AG10803 (cell line): ENCODE results near the gene SFMBT2.
"Not testable (repeated sequence)": the region's sequence is repeated elsewhere in the genome, so short reads cannot be mapped to it uniquely, and the experiment has no call there.

Experiments
- DNase-seq: peaks from one replicate; pipeline ENCODE4 v3.0.0; 2010; ENCODE audit warnings: low read depth
- H3K4me3 ChIP-seq: 2 replicates; pipeline ENCODE4 v1.5.1; 2011; ENCODE audit warnings: mild to moderate bottlenecking, low read length, control low read depth
- CTCF ChIP-seq: conservative IDR thresholded peaks from 2 replicates; pipeline ENCODE4 v1.5.1; 2011; ENCODE audit warnings: mild to moderate bottlenecking, low read length, control low read depth, inconsistent platforms

The SFMBT2 gene

GRCh38 chr10:7315906-7316305 is 94.9 kb downstream of the SFMBT2 start:
- no peak for TF ChIP-seq CTCF
- H3K4me3 ChIP-seq = no peak overlapping the region
- DNase-seq = no peak

GRCh38 chr10:7314170-7314569 is 96.7 kb downstream of the SFMBT2 start:
- no peak for TF ChIP-seq CTCF
- no peak overlapping the region for H3K4me3 ChIP-seq
- DNase-seq = no peak

GRCh38 chr10:7312488-7312857 is 98.4 kb downstream of the SFMBT2 start:
- no peak overlapping the region for H3K4me3 ChIP-seq
- TF ChIP-seq CTCF = no peak
- DNase-seq = no peak

GRCh38 chr10:7311850-7312487 is 98.9 kb downstream of the SFMBT2 start:
- H3K4me3 ChIP-seq, DNase-seq: not testable (repeated sequence)

- no peak for DNase-seq
- H3K4me3 ChIP-seq = no peak overlapping the region
- no peak for TF ChIP-seq CTCF
Observed at GRCh38 chr10:7311218-7311849, 99.5 kb downstream of the SFMBT2 start.

GRCh38 chr10:7310076-7310475 is 100.8 kb downstream of the SFMBT2 start:
- no peak for DNase-seq
- TF ChIP-seq CTCF = no peak
- H3K4me3 ChIP-seq = no peak overlapping the region

- H3K4me3 ChIP-seq = no peak overlapping the region
- no peak for TF ChIP-seq CTCF
- DNase-seq = no peak
Observed at GRCh38 chr10:7308826-7309225, 102.0 kb downstream of the SFMBT2 start.
